Mucosa of descending colon (tissue), 3 donors: ENCODE measurements around the gene ARAP1. TPM values are rescaled to one million over a fixed set of nuclear protein-coding genes. Genes with fewer than 3 reads are reported as not detected.
"Not testable (repeated sequence)": the region's sequence is repeated elsewhere in the genome, so short reads cannot be mapped to it uniquely, and the experiment has no call there.

Experiments used
- ATAC-seq: fragments of 200-7000 bp; cut with Tn5 transposase; one replicate; pipeline ENCODE4 v1.9.1; 2020; ENCODE audit warnings: mild to moderate bottlenecking, moderate library complexity
- DNase-seq, 3 donors: peaks; one replicate each; pipeline ENCODE4 v3.0.0-alpha.2; 2020
- H3K36me3 ChIP-seq: fragments of 200-600 bp; one replicate; pipeline ENCODE4 v1.8.0; 2021; ENCODE audit warnings: low read depth, mild to moderate bottlenecking
- H3K4me1 ChIP-seq: fragments of 200-600 bp; one replicate; pipeline ENCODE4 v1.8.0; 2021; ENCODE audit warnings: low read depth, mild to moderate bottlenecking
- H3K4me3 ChIP-seq: fragments of 200-600 bp; one replicate; pipeline ENCODE4 v1.8.0; 2021; ENCODE audit warnings: mild to moderate bottlenecking
- H3K9me3 ChIP-seq: fragments of 200-600 bp; one replicate; pipeline ENCODE4 v1.8.0; 2021; ENCODE audit warnings: mild to moderate bottlenecking
- CTCF ChIP-seq: fragments of 200-600 bp; IDR thresholded peaks from one replicate; pipeline ENCODE4 v1.8.0; 2022; ENCODE audit warnings: antibody characterized with exemption, mild to moderate bottlenecking
- intact Hi-C, 2 donors: fragments of 100-400 bp; cut with DNase I in 1 of 2; cut with micrococcal nuclease in 1 of 2; formaldehyde crosslinking; loops; one replicate each; pipeline versions ENCODE4 v1.11.0 to v1.11.1; 2022; cut with DNase I, micrococcal nuclease
- total RNA-seq, 3 donors: library from RNA; stranded (reverse); fragmentation: NEBNext Ultra II Directional in 2 of 3; extraction: Animal tissue kit (Norgen Biotek cat#: 25700) in 2 of 3; gene quantifications; one replicate each; pipeline versions ENCODE4 v1.2.1 to v1.2.4, GENCODE V29; 2021 to 2023
- donor health status: DM: no; HTN: no; CAD: no; lungs with moderate emphysema.
- donor health status: DM: no; HTN: no; CAD: no.
- donor health status: DM: no; HTN: yes; CAD: no.

The ARAP1 gene
- total RNA-seq, 3 donors from 2014 or later, result 69.3 to 84.8 (median 84.0) TPM

GRCh38 chr11:72792437-72793021 lies 40.3 kb upstream of the ARAP1 start:
- DNase-seq (peak in 1 of 3 donors; percentile 29), ATAC-seq (no peak)
- Histone ChIP-seq H3K4me1 (peaks cover 20% of the 10 kb centered on the region), H3K36me3 (no peaks in the 10 kb centered on the region), H3K4me3 (no peak overlapping the region), H3K9me3 (no peaks in the 10 kb centered on the region)
- intact Hi-C loops, result loop anchor here (5.0 to 10.0 kb wide), 2 partner anchors 68 to 70 kb away; no protein-coding TSS in a partner anchor
- no peak for TF ChIP-seq CTCF

- not testable (repeated sequence) for ATAC-seq, H3K4me3 ChIP-seq, H3K9me3 ChIP-seq, H3K36me3 ChIP-seq
- peaks cover 32% of the 10 kb centered on the region for H3K4me1 ChIP-seq
- intact Hi-C loops, result loop anchor here (5.0 to 10.0 kb wide), 2 partner anchors 66 to 69 kb away; no protein-coding TSS in a partner anchor
- peak in 1 of 3 donors; percentile 14 for DNase-seq
Measured at GRCh38 chr11:72791228-72791627, 39.0 kb upstream of the ARAP1 start.

DNA sequence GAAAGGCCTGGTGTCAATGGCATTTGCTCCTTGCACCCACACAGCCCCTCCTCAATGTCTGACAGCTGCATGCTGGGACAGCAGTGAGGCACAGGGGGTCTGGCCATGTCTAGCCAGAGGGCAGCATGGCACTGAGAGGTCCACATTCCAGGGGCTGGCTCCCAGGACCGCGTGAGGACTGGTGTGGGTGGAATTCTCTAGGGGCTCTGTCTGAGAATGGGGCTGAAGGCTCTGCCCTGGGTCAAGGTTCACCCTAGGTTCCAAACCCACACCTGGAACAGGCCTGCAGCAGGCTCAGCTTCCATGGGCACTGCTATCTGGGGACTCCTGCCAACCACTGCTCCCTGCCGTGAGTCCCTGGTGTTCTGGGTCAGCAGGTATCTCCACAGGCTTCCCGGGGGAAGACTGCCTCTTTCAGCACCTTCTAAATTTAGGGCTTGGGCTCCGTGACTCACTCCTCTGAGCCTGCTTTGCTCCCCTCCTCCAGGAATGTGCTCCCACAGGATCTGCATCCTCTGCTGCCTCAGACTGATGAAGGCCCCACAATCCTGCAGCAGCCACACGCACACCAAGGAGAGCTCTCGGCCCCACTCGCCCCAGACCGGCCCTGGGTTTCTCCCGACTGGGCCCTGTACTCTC lies 37.4 kb upstream of the ARAP1 start:
- DNase-seq, result peak in 1 of 3 donors; percentile 37
- Histone ChIP-seq H3K9me3 (no peaks in the 10 kb centered on the region), H3K4me1 (peaks cover 47% of the 10 kb centered on the region), H3K4me3 (no peak overlapping the region), H3K36me3 (no peaks in the 10 kb centered on the region)
- no peak for ATAC-seq
- no peak for TF ChIP-seq CTCF
- intact Hi-C loops, result loop anchor here (5.0 to 10.0 kb wide), 2 partner anchors 65 to 67 kb away; no protein-coding TSS in a partner anchor

- peak in 2 of 3 donors; percentile 50 to 57 for DNase-seq
- intact Hi-C loops, result no loop called here
- ATAC-seq, result no peak
Measured at GRCh38 chr11:72788241-72788640, 36.0 kb upstream of the ARAP1 start.

GRCh38 chr11:72787216-72788104 lies 35.3 kb upstream of the ARAP1 start:
- peaks cover 62% of the 10 kb centered on the region for H3K4me1 ChIP-seq
- no peak overlapping the region for H3K4me3 ChIP-seq
- no peaks in the 10 kb centered on the region for H3K9me3 ChIP-seq
- peak; percentile 66 for ATAC-seq
- H3K36me3 ChIP-seq, result no peaks in the 10 kb centered on the region
- intact Hi-C loops, result no loop called here
- TF ChIP-seq CTCF, result no peak
- DNase-seq, result peak; percentile 83 to 89 (median 86)

More at GRCh38 chr11:72788241-72788640, 36.0 kb upstream of the ARAP1 start:
- Histone ChIP-seq H3K9me3 (no peaks in the 10 kb centered on the region), H3K4me3 (no peak overlapping the region), H3K4me1 (peaks cover 60% of the 10 kb centered on the region), H3K36me3 (no peaks in the 10 kb centered on the region)
- no peak for TF ChIP-seq CTCF
